Gastroesophageal sphincter (tissue), 4 donors: ENCODE measurements around the gene PHRF1. TPM values are rescaled to one million over a fixed set of nuclear protein-coding genes. Genes with fewer than 3 reads are reported as not detected.

Experiments used
- ATAC-seq: fragments of 150-250 bp; one replicate; pipeline ENCODE4 v1.9.1; 2016; ENCODE audit warnings: mild to moderate bottlenecking, moderate library complexity
- H3K27ac ChIP-seq, 4 donors: fragments of 200-600 bp; sonication (generic) in 3 of 4; 1 replicate in 3 of 4; 2 replicates in 1 of 4; pipeline ENCODE4 v1.5.1; 2016 to 2019
- H3K27me3 ChIP-seq: fragments of 200-600 bp; sonication (generic); one replicate; pipeline ENCODE4 v1.5.1; 2019
- H3K36me3 ChIP-seq, 2 donors: fragments of 200-600 bp; sonication (generic); one replicate each; pipeline ENCODE4 v1.5.1; 2019; ENCODE audit warnings: control low read depth in 1 of 2
- H3K4me1 ChIP-seq, 3 donors: fragments of 200-600 bp; sonication (generic); 1 replicate in 2 of 3; 2 replicates in 1 of 3; pipeline ENCODE4 v1.5.1; 2016 to 2019; ENCODE audit warnings: control low read depth in 2 of 3
- H3K4me3 ChIP-seq, 2 donors: fragments of 200-600 bp; sonication (generic); one replicate each; pipeline ENCODE4 v1.5.1; 2019; ENCODE audit warnings: mild to moderate bottlenecking in 1 of 2, moderate library complexity in 1 of 2
- H3K9me3 ChIP-seq, 3 donors: fragments of 200-600 bp; sonication (generic); one replicate each; pipeline ENCODE4 v1.5.1; 2017 to 2019; ENCODE audit warnings: control low read depth in 2 of 3
- EP300 ChIP-seq: sonication (generic); formaldehyde crosslinking; IDR thresholded peaks from one replicate; pipeline ENCODE4 v1.6.1; 2017; ENCODE audit warnings: antibody characterized with exemption, mild to moderate bottlenecking
- POLR2A ChIP-seq, 2 donors: fragments of 450-650 bp; IDR thresholded peaks; one replicate each; pipeline ENCODE4 v1.6.1; 2017; ENCODE audit warnings: antibody characterized with exemption in 2 of 2, mild to moderate bottlenecking in 2 of 2, moderate library complexity in 1 of 2
- POLR2AphosphoS5 ChIP-seq: sonication (generic); formaldehyde crosslinking; IDR thresholded peaks from one replicate; pipeline ENCODE4 v1.6.1; 2017; ENCODE audit warnings: antibody characterized with exemption
- WGBS, 2 donors: methylation state at CpG; one replicate each; pipeline ENCODE4 v1.1.5; 2018; ENCODE audit warnings: low coverage in 1 of 2; 5-methylcytosine and 5-hydroxymethylcytosine counted together
- total RNA-seq, 4 donors: library from RNA; depleted of rRNA; stranded (reverse); fragments of >200 nt; gene quantifications; one replicate each; pipeline ENCODE4 v1.1.0, GENCODE V29; 2016
- TF ChIP-seq, protein P1 (sequence below), 4 experiments: fragments of 200-600 bp in 2 of 4; fragments of 450-650 bp in 2 of 4; sonication (generic) in 1 of 4; IDR thresholded peaks; one replicate each; pipeline ENCODE4 v1.5.1; 2017 to 2019; ENCODE audit warnings: antibody characterized with exemption in 4 of 4, mild to moderate bottlenecking in 2 of 4, moderate library complexity in 2 of 4

PHRF1 gene
- total RNA-seq, 4 donors from 2014 or later, result 18.0 to 28.0 (median 25.1) TPM

DNA sequence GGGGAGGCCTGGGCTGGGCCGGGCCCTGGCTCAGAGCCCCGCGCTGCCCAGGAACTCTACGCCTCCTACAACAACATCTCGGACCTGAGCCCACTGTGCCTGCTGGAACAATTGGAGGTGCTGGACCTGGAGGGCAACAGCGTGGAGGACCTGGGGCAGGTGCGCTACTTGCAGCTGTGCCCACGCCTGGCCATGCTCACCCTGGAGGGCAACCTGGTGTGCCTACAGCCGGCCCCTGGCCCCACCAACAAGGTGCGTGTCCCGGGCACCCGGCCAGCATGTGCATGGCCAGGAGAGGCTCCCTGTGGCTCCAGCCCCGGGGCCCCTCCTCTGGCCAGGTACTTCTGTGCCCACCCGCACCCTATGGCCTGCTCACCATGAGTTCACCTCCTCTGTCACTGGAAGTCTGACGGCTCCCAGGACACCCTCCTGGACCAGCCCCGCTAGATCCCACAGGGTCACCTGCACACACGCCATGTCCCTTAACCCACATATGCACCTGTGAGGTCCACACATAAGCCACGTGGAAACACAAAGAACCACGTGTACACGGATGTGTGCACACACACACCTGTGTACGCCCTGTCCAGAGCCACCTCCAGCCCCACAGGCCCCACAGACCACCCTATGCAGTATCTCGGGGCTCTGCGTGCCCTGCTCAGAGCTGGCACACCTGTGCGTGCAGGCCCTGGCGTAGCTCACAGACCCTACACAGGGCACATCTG is 26.1 kb upstream of the PHRF1 start:
- TF ChIP-seq EP300 (no peak), POLR2A (IDR thresholded peaks at IDR 0.05) (no peak), POLR2AphosphoS5 (no peak)
- TF ChIP-seq, protein P1, sequence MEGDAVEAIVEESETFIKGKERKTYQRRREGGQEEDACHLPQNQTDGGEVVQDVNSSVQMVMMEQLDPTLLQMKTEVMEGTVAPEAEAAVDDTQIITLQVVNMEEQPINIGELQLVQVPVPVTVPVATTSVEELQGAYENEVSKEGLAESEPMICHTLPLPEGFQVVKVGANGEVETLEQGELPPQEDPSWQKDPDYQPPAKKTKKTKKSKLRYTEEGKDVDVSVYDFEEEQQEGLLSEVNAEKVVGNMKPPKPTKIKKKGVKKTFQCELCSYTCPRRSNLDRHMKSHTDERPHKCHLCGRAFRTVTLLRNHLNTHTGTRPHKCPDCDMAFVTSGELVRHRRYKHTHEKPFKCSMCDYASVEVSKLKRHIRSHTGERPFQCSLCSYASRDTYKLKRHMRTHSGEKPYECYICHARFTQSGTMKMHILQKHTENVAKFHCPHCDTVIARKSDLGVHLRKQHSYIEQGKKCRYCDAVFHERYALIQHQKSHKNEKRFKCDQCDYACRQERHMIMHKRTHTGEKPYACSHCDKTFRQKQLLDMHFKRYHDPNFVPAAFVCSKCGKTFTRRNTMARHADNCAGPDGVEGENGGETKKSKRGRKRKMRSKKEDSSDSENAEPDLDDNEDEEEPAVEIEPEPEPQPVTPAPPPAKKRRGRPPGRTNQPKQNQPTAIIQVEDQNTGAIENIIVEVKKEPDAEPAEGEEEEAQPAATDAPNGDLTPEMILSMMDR (IDR thresholded peaks at IDR 0.05), result no peak

GRCh38 chr11:550746-551085 is 25.6 kb upstream of the PHRF1 start:
- H3K4me1 ChIP-seq, result peaks cover 0 to 17% (median 11%) of the 10 kb centered on the region in 3 donors
- no peak overlapping the region for H3K27ac ChIP-seq
- H3K9me3 ChIP-seq, result no peaks in the 10 kb centered on the region
- 60% methylated on average over 1 of the region's 5 CpGs; no CpG with 5 or more reads in 1 of the 2 donors for WGBS, 2 donors
- TF ChIP-seq POLR2A (IDR thresholded peaks at IDR 0.05) (no peak), POLR2AphosphoS5 (no peak), EP300 (no peak)
- TF ChIP-seq, protein P1 (IDR thresholded peaks at IDR 0.05), result no peak
- ATAC-seq, result no peak
- H3K36me3 ChIP-seq, result peaks cover 0 to 7% of the 10 kb centered on the region in 2 donors
- peaks cover 64% of the 10 kb centered on the region for H3K27me3 ChIP-seq
- H3K4me3 ChIP-seq, result no peak overlapping the region

More for the DNA sequence above, 26.1 kb upstream of the PHRF1 start:
- peaks cover 59% of the 10 kb centered on the region for H3K27me3 ChIP-seq
- H3K4me1 ChIP-seq, result peaks cover 0 to 12% (median 6%) of the 10 kb centered on the region in 3 donors
- no peak for ATAC-seq
- no peak overlapping the region for H3K27ac ChIP-seq
- no peak overlapping the region for H3K4me3 ChIP-seq
- WGBS, 2 donors, result 90% methylated on average over 3 to 7 of the region's 25 CpGs
- peaks cover 0 to 7% of the 10 kb centered on the region in 2 donors for H3K36me3 ChIP-seq
- H3K9me3 ChIP-seq, result no peaks in the 10 kb centered on the region

- peaks cover 0 to 7% of the 10 kb centered on the region in 2 donors for H3K36me3 ChIP-seq
- H3K4me3 ChIP-seq, result no peak overlapping the region
- H3K9me3 ChIP-seq, result no peaks in the 10 kb centered on the region
- no peak overlapping the region for H3K27ac ChIP-seq
- no peak for ATAC-seq
- H3K27me3 ChIP-seq, result peaks cover 68% of the 10 kb centered on the region
- TF ChIP-seq, protein P1 (IDR thresholded peaks at IDR 0.05), result no peak
- TF ChIP-seq POLR2A (IDR thresholded peaks at IDR 0.05), result no peak
- peaks cover 0 to 21% (median 12%) of the 10 kb centered on the region in 3 donors for H3K4me1 ChIP-seq
- no CpG with 5 or more reads among the region's 16 CpGs for WGBS, 2 donors
Observed at GRCh38 chr11:551131-551530, 25.1 kb upstream of the PHRF1 start.

GRCh38 chr11:551596-551995 is 24.7 kb upstream of the PHRF1 start:
- no peak overlapping the region for H3K27ac ChIP-seq
- H3K27me3 ChIP-seq, result peaks cover 73% of the 10 kb centered on the region
- H3K36me3 ChIP-seq, result peaks cover 0 to 7% of the 10 kb centered on the region in 2 donors
- peaks cover 0 to 25% (median 12%) of the 10 kb centered on the region in 3 donors for H3K4me1 ChIP-seq
- WGBS, 2 donors, result no CpG with 5 or more reads among the region's 12 CpGs
- ATAC-seq, result no peak
- no peak overlapping the region for H3K4me3 ChIP-seq
- TF ChIP-seq, protein P1 (IDR thresholded peaks at IDR 0.05), result no peak
- TF ChIP-seq POLR2A (IDR thresholded peaks at IDR 0.05), result no peak
- TF ChIP-seq EP300, result no peak
- TF ChIP-seq POLR2AphosphoS5, result no peak
- H3K9me3 ChIP-seq, result no peaks in the 10 kb centered on the region
